Muscle of back (tissue), 11 donors: Measurements from ENCODE around the gene TOMM34. TPM values are rescaled to one million over a fixed set of nuclear protein-coding genes. Genes with fewer than 3 reads are reported as not detected.

Source experiments
- DNase-seq, 3 donors: peaks; one replicate each; pipeline versions ENCODE4 v3.0.0 to v3.0.0-alpha.2; 2013
- polyA plus RNA-seq, 10 donors: library from polyadenylated mRNA; unstranded; fragments of 120-200 nt; gene quantifications; one replicate each; pipeline ENCODE4 v1.2.1, GENCODE V29; 2013; ENCODE audit not compliant: insufficient read length in 10 of 10

TOMM34 gene
- polyA plus RNA-seq, 10 donors, result 12.2 to 18.8 (median 13.6) TPM

DNA sequence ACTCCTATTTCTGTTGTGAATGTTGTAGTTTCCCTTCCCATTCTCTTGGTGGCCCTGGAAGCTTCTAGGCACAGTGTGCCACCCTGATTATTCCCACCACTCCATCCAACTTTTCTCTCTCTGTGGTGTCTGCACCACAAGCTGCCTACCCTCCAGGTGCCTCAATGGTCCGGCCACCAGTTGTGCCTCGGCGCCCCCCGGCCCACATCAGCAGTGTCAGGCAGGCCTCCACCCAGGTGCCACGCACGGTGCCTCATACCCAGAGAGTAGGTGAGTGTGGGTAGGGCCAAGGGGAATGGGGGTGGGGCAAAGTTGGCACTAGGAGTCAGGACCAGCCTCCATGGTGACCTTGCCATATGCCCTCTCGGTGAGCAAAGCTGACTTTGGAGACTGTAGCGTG is 27.3 kb downstream of the TOMM34 start:
- DNase-seq, result no peak

DNA sequence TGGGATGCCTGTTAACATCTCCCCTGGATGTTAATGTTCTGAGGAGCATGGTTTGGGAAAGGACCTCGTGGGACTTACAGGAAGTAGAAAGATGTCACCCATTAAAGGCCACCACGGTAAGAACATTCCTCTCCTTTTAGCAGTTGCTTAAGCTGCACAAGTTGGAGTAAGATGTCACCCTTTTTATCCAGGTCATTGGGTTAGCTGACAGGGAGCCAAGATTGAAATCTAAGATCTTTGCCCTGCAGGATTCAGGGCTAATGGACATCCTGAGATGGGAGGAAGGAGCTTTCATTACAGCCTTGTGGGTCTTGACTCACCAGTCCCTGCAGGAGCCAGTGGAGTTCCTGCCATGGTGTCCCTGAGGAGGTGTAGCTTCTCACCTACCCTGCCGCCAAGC is 28.3 kb downstream of the TOMM34 start:
- no peak for DNase-seq

DNA sequence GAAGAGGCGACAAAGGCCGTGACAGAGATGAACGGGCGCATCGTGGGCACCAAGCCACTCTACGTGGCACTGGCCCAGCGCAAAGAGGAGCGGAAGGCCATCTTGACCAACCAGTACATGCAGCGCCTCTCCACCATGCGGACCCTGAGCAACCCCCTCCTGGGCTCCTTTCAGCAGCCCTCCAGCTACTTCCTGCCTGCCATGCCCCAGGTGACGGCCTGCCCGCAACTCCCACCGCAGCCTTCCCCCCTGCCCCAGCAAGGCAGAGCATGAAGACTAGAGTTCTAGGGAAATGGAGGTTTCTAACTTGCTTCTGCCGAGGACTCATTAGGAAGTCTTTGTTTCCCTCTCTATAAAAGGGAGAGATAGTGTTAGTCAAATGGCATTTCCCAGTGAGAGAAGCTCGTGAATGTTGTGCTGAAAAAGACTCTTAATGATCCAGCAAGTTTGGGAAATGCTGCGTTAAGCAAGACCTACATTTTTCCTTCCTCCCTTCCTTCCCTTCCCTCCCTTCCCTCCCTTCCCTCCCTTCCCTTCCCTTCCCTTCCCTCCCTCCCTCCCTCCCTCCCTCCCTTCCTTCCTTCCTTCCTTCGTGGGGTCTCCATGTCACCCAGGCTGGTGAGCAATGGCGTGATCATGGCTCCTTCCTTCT is 29.6 kb downstream of the TOMM34 start:
- DNase-seq, result no peak

DNA sequence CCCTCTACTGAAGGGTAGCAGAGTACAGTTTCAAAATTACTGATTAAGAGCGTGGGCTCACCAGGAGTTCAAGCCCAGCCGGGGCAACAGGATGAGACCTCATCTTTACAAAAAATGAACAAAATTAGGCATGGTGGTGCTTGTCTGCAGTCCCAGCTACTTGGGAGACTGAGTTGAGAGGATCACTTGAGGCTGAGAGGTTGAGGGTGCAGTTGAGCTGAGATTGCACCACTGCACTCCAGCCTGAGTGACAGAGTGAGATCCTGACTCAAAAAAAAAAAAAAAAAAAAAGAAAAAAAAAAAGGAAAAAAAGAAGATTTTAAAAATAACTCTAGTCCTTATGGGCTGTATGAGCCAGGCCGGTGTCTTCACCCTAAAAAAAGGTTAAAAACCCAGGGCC is 31.6 kb downstream of the TOMM34 start:
- no peak for DNase-seq

DNA sequence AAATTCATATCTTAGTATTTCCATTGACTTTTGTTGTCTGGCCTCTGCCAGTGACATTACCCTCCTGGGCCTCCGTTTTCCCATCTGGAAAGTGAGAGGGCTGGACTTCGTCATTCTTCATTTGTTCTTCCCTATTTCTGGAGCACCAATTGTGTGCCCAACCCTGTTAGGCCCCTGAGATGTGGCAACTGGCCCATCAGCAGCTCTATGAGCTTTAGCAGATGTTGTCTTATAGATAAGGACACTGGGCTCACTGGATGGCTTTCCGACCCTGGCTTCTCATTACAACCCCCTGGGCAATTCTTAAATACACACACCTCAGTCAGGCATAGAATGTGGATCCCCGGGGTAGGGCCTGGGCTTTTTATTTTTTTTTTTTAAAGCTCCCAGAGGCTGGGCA is 35.7 kb downstream of the TOMM34 start:
- no peak for DNase-seq

DNA sequence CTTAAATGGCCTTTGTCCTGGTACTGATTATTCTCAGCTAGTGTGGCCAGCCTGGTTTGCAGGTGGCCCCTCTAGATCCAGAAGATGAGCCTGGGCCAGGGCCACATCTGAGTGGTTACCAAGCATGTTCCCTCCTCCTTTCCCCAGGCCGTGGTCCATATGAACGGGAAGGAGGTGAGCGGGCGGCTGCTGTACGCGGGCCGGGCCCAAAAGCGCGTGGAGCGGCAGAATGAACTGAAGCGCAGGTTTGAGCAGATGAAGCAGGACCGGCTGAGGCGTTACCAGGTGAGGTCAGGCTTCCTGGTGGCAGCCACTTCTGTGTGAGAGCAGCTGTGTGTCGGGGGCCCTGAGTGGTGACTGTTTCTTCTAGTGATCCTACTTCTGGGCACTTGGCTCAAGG is 38.8 kb downstream of the TOMM34 start:
- DNase-seq, result no peak

DNA sequence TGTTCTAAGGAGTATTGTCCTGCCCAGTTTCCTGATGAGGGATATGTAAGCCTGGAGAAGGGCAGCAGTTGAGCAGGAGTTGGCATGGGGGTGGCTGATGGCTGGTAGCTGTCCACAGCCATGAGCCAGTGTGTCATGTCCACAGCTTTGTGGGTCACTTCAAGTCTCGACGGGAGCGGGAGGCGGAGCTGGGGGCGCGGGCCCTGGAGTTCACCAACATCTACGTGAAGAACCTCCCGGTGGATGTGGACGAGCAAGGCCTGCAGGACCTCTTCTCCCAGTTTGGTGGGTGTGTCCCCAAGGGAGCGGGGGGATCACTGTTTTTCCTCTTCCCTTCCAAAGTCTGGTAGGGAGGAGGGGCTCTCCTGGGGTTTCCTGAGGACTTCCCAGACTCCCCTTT is 41.4 kb downstream of the TOMM34 start:
- no peak for DNase-seq

DNA sequence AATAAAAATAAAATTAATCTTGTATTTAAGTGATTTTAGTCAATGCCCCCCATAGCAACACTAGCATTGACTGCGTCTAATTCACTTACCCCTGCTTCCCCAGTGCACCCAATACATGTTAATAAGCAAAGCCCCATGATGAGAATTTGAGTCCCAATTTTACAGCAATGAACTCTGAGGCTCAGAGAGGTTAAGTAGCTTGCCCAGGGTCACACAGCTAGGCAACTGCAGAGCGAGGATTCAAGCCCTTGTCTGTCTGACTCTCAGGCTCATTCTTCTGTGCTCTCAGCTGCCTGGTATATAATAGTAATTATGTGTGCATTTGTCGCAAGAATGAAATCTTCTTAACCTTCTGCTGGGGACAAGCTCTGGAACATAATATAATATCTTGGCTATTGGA is 41.9 kb downstream of the TOMM34 start:
- DNase-seq, result no peak

DNA sequence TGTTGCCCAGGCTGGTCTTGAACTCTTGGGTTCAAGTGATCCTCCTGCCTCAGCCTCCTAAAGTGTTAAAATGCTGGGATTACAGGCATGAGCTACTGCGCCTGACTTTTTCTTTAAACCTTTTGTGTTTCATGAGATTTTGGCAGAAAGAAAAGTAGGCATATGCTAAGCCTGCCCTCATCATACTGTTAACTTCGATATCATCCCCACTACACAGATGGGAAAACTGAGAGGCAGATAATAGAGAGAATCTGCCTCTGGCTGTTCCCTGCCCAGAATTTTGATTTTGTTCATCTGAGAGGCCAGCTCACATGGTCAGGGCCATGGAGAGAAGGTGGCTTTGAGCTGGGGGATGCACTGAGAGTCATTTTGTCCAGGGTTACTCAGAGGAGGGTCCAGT is 42.8 kb downstream of the TOMM34 start:
- no peak for DNase-seq

DNA sequence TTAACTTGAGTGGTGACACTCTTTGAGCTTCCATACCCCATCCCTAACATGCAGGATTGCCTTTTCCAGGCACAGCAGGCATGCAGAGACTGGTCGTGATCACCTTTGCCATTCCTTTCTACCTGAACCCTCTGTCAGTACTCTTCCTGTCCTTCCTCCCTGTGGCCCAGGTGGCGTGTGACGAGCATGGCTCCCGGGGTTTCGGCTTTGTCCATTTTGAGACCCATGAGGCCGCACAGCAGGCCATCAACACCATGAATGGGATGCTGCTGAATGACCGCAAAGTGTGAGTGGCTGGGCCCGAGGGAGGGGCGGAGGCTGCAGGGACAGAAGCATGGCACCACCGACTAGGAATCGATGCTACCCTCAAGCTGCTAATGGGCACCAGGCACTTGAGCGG is 43.6 kb downstream of the TOMM34 start:
- no peak for DNase-seq

DNA sequence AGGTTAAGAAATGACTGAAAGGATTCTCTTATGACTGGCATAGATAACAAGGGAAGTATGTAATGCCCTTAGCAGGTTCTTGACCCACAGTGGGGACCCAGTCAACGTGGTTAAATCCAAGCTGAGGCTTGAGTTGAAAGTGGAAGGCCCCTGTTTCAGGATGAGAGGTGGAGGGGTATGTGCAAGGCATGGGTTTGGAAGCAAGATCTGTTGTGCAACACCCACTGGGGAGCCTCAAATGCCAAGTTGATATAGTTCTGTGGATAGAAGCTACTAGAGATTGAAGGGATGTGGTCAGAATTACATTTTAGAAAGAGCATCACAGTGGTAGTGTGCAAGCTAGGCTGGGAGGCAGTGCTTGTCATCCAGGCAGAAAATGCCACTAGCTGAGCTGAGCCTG is 45.3 kb downstream of the TOMM34 start:
- DNase-seq, result no peak

DNA sequence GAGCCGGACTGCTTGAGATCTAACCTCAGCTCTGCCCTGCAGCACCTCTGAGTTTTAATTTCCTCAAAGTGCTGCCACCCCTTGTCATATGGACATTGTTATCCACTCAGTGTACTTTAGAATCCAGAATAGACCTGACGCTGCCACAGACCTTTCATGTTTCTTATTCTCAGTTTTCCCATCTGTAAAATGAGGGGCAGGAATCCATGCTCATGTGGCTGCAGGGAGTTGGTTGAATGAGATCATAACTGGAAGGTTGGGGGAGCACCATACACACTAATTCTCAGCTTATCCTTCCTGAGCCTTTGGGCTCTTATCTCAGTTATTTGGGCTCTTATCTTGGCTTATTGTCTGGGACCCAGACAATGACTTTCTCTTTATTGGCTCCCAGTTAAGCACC is 48.0 kb downstream of the TOMM34 start:
- DNase-seq, result no peak

DNA sequence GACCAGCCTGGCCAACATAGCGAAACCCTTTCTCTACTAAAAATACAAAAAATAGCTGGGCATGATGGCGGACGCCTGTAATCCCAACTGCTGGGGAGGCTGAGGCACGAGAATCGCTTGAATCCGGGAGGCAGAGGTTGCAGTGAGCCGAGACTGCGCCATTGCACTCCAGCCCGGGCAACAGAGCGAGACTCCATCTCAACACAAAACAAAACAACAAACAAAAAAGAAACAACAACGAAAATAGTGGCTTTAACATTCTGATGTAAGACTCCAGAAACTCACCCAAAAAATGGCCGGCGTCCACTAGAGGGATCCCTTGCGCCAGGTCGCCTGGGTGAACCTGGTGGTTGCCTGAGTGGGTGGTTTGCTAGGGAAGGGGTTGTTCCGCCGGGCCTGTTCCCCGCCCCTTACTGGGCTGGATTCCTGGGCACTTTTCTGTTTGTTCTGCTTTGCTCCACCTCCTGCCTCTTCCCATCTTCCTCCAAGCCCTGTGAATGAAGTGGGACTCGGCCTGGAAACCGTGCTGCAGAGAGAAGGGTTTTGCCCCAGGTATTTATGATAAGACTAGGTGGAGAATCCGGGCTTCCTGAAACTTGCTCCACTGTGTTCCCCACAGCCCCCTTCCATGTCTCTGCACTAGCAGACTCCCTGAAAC is 48.8 kb downstream of the TOMM34 start:
- DNase-seq, result peak in 1 of 3 donors; percentile 25

DNA sequence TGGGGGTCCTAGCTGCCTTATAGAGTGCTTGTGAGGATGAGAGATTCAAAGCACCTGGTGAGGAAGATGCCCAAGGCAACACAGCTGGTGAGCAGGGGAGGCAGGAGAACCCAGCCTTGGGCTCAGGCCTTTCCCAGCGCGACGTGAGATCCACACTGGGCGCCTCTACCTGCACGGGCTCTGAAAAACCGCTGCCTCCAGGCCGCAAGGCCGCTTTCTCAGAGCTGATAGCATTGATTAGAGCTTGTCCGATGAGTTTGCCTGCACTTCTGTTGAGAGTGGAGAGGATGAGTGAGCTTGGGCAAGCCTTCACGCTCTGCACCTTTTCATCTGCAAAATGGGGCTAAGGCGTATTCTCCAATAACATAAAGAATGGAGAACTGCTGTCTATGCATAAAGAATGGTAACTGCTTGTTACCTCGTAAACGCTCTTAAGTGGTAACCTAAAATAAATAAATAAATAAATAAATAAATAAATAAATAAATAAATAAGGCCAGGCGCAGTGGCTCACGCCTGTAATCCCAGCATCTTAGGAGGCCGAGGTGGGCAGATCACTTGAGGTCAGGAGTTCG is 49.4 kb downstream of the TOMM34 start:
- peak in 1 of 3 donors; percentile 12 for DNase-seq

DNA sequence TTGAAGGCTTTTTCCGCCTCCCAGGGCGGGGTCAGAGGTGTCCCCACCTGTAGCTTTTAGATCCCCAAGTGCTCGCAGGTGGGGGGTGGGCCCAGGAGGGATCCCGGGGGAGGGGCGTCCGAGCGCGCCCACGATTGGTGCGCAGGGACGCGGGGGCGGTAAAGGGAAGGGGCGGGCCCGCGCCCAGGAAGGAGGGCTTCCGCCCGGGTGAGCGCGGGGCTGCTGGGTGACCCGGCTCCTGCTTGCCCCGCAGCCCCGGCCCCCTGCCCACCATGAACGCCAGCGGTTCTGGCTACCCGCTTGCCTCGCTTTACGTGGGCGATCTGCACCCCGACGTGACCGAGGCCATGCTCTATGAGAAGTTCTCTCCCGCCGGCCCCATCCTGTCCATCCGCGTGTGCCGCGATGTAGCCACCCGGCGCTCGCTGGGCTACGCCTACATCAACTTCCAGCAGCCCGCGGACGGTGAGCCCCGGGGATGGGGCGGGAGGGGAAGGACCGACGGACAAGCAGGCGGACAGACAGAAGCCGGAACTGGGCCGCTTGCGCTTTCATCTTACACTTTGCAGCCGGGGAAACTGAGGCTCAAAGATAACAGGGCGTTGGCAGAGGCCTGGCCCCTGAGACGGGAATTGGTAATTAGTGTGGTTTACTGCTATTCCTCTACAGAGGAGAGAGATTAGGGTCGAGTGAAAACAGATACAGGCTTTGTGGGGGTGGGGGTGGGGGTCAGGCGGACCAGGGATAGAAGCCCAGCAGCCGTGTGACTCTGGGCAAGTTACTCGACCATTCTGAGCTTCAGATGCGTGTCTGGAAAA is 50.1 kb downstream of the TOMM34 start, which contains the start of gene PABPC1L:
TSS of gene PABPC1L (plus strand) at position 189 of the 818 bp plus-strand sequence. CDS start at position 273, 84 bp downstream.
- peak; percentile 22 to 79 (median 59) for DNase-seq

DNA sequence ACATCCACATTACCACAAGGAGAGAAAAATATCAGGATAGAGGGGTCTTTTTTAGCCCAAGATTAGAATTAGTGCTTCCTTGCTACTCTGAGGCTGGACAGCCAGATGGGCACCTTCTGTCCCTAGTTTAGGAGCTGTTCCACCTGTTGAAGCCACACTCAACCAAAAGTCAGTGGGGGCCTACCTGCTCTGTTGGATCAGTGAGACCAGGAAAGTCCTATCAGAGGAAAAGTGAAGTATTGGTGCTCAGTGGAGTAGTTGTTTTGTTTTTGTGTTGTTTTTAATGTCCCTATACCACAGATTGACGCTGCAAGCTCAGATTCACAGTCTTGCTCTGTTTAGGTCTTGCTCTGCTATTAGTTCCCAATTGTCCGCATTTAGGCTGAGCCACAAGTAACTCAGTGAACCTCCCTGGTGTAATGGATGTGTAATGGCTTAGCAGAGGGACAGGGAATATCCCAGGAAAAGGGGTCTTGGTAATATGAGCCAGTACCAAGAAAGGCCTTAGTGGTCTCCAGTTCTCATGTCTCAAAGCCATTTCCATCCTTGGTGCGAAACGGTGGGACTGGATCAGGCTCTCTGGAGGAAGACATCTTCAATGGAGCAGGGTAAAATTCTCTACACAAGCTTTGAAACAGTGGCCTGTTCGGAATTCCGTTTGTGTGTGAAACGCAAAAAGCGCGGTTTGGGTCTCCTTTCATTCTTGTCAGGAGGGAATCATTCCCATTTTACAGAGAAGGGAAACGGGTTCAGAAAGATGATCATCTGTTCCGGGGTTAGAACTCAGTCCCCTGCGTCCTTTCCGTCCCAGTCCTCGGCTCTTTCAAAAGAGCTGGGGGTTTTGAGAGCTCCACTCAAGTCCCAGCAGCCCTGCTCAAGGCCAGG is 51.0 kb downstream of the TOMM34 start:
- peak in 1 of 3 donors; percentile 11 for DNase-seq

DNA sequence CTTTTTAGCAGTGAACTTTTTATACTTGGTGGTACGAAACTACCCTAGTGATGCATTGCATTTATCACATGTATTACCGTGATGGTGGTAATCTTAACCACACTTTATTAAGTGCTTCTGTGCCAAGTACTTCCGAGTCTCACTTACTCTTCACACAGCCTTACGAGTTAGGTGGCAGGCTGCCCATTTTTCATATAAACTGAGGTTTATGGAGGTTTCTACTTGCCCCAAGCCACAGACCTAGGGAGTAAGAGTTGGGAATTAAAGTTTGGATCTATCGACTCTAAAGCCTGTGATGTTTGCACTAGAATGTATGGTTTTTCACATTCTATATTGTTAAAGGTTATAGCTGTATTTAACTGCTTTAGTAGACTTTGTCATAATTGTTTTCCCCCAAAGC is 55.8 kb downstream of the TOMM34 start:
- DNase-seq, result no peak

DNA sequence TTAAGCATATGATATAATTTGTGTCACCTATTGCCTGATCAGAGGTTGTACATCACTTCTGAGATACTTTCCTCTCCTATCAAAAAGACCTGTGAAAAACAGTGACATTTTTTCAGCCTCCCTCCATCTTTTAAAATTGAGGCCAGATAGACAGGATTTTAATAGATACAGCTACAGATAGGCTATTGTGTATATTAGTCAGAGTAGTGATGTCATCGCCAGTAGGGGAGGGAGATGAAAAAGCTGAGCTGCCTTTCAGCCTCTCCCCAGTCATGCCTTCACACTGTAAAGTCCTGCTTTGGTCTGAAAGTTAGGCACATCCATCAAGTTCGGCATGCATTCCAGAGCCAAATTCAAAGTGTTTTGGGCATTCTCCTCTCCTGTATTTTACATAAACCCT is 58.2 kb downstream of the TOMM34 start:
- peak in 1 of 3 donors; percentile 7 for DNase-seq

DNA sequence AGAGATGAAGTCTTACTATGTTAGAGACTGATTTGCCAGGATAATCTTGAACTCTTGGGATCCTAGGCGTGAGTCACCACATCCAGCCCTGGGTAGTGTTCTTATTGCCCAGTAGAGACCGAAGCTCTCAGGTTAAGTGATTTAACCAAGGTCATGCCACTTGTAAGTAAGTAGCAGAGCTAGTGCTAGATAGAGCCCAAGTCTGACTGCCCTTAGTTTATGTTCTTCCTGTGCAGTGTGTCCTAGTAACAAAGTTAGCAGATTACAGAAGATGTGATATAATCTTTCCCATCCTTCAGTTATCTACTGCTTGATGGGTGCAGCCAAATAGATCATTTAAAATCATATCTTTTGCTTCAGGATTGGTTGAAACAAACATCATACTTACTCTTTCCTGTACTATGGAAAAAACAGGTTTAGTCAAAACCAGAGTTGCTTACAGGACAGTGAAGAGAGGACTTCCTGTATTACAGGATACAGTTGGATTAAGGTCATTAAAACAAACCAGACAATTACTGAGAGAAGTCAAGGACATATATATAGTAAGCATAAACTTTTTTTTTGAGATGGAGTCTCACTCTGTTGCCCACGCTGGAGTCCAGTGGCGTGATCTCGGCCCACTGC is 59.9 kb downstream of the TOMM34 start:
- DNase-seq, result no peak

DNA sequence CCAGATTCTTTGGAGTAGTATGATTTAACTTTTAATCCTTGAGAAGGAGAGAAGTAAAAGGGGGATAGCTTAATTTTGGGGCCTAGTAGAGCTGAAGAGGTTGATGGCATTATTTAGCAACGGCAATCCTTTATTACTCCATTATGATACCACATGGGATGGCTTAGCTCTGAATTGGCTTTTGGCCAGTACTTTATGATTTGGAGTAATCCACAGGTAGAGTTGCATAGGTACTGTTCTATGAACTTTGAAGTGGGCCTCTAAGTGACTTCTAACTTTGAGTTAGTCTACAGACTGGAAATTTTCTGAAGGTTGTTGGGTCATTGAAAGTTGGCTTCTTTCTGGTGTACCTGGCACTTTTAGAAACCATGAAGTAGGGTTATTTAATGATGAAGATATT is 63.1 kb downstream of the TOMM34 start:
- DNase-seq, result no peak

DNA sequence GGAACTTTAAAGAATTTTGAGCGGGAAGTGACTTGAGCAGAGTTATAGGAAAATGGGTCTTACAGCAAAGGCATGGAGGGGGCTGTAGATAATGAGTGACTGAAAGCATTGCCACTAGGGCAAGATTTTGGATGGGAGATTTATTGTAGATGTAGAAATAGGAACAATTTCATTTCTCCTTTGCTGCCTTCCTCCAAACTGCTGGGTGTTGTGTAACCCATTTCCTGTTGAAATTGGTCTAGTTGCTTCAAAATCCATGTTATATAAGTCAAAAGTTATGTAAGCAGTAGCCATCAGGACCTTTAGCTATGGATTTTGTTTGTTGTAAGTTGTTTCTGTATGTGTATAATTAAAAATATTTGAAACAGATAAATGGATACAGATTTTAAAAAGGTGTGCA is 63.6 kb downstream of the TOMM34 start:
- peak in 1 of 3 donors; percentile 8 for DNase-seq
